HG02588 (cell line): ENCODE data around the gene VASN.
"Not testable (repeated sequence)": the region's sequence is repeated elsewhere in the genome, so short reads cannot be mapped to it uniquely, and the experiment has no call there.

Experiments used
- ATAC-seq: cut with Tn5 transposase; IDR thresholded peaks from one replicate; pipeline ENCODE4 v1.9.1; 2021; ENCODE audit warnings: mild to moderate bottlenecking, moderate library complexity; ENCODE audit not compliant: unreplicated experiment

Gene VASN

GRCh38 chr16:4336701-4337539 is 34.7 kb upstream of the VASN start:
- ATAC-seq = no peak

- ATAC-seq = no peak
Observed at GRCh38 chr16:4337540-4338088, 34.0 kb upstream of the VASN start.

DNA sequence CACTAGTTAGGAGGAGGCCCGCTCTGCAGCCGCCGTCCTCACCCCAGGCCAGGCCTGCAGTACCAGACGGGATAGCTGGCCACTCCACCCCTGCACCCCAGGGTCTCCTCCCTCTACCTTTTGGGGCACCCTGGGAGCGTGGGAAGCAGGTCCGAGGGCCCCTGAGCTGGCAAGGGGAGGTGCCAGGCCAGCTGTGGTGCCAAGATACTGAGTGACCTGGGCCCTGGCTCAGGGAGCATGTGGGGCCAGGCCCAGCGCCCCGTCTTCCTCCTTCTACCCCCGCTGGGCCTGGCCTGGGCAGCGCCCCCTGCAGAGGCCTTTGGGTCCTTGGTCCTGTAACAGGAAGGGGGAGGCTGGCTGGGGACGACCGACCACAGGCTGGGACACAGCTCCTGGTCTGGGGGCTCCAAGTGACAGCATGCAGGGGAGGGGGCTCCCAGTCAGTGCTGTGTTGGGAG is 33.5 kb upstream of the VASN start:
- ATAC-seq = no peak

- no peak for ATAC-seq
Observed at GRCh38 chr16:4338712-4339299, 32.8 kb upstream of the VASN start.

GRCh38 chr16:4339455-4339854 is 32.2 kb upstream of the VASN start:
- no peak for ATAC-seq

- no peak for ATAC-seq
Observed at GRCh38 chr16:4339909-4340308, 31.7 kb upstream of the VASN start.

GRCh38 chr16:4340443-4340842 is 31.2 kb upstream of the VASN start:
- no peak for ATAC-seq

GRCh38 chr16:4341250-4341649 is 30.4 kb upstream of the VASN start:
- no peak for ATAC-seq

DNA sequence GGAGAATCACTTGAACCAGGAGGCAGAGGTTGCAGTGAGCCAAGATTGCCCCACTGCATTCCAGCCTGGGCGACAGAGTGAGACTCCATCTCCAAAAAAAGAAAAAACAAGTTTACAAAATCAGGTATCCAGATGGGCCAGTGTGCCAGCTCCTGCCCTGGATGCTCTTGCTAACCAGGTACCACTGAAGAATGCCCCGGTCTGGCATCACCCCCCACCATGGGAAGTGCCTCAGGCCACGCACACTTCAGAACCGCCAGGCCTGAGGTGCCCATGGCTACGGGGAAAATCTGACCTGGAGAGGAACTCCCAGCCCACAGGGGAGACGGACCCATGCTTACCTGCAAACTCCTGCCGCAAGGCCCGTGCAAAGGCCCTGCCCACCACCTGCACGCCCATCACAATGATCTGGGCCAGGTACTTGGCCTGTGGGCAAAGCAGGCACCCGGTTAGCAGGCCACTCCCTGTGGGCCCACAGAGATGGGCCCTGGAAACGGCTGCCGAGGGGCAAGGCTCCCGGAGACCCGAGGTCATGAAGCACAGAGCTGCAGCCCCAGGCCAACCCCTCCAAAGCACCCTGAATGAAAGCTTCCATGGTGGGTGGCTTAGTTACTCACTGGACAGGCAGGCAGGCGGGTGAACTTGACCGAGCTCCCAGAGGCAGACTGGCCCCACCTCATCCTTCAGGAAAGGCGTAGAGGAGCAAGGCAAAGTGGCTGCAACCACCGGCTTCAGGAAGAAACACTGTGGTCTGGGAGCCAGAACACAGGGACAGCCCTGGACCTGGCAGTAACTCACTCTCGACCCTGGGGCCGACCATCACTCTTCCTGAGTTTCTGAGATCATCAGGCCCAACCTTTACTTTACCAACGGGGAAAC is 28.5 kb upstream of the VASN start:
- ATAC-seq = no peak

DNA sequence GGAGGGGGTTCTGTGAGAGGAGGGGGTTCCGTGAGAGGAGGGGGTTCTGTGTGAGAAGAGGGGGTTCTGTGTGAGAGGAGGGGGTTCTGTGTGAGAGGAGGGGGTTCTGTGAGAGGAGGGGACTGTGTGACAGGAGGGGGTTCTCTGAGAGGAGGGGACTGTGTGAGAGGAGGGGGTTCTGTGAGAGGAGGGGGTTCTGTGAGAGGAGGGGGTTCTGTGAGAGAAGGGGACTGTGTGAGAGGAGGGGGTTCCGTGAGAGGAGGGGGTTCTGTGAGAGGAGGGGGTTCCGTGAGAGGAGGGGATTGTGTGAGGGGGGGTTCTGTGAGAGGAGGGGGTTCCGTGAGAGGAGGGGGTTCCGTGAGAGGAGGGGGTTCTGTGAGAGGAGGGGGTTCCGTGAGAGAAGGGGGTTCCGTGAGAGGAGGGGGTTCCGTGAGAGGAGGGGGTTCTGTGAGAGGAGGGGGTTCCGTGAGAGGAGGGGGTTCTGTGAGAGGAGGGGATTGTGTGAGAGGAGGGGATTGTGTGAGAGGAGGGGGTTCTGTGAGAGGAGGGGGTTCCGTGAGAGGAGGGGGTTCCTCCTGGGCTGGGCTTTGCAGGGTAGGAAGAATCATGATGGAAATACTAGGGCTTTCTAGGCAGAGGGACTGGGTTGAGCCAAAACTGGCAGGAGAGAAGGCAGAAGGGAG is 27.2 kb upstream of the VASN start:
- not testable (repeated sequence) for ATAC-seq

DNA sequence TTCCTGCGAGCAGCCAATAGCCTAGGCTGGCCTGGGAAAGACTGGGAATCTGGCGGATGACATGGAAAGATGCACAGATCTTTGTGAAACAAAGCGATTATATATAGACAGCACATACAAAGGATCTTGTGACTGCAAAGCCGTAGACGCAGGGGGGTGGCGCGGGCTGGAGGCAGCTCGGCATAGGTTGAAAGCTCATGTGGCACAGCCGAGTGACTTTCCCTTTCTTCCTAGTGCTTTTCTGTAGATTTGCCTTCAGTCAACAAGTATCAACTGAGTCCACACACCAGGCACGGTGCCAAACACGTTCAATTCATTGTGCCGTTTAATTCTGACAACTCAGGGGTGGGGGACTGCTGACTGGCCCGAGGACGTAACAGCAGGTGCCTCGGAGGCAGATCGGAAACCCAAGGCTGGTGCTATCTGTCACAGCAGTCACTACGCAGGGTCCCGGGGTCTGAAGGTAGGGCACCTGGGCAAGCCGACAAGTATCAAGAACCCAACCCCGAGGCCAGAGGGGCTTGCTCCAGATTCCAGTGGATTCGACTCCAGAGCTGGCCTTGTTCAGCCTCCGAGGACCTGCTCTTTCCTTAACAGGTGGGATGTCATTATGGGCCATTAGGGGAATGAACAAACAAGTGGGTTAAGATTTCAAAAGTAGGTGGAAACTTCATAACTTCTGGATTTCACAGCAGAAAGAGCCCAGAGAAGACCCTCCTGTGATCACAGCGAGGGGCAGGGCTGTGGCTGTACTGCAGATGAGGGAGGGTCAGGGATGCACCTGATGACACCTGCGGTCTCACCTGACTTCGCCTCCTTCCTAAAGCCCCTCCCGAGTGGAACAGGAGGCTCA is 26.4 kb upstream of the VASN start:
- no peak for ATAC-seq

DNA sequence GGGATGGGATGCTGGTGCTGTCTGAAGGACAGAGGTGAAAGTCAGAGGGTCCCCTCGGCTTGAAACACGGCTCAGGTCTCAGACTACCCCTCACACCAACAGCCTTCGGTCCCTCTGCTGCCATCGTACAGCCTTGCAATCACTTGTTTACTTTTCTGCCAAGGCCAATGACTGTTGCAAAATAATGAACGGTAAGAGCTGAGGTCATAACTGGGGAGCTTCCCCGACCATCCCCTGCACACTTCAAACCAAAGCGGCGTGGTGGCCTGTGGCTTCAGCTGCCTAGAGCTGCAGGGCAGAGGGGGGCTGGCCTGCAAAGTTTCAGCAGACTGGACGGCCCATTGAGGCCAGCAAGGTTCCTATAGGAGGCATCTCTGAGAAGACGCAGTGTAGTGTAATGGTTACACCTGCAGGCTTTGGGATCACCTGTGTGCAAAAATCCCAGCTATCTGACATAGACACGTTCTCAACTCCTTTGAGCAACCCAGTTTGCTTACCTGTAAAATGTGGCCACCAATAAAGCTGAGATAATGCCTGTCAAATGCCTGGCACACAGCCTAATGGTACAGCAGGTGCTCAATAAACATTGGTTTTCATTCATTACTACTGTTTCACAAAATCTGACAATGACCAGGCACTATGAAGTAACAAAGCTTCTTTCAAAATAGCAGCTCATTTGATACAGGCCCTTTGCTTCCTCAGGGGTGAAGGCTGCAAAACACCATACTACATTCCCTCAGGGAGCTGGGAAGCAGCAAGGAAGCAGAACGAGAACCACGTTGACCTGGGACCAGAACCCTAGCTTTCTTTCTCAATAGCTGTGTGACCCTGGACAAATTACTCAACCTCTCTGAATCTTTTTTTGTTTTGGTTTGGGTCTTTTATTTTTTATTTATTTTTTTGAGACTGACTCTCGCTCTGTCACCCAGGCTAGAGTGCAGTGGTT is 25.5 kb upstream of the VASN start:
- ATAC-seq = no peak

DNA sequence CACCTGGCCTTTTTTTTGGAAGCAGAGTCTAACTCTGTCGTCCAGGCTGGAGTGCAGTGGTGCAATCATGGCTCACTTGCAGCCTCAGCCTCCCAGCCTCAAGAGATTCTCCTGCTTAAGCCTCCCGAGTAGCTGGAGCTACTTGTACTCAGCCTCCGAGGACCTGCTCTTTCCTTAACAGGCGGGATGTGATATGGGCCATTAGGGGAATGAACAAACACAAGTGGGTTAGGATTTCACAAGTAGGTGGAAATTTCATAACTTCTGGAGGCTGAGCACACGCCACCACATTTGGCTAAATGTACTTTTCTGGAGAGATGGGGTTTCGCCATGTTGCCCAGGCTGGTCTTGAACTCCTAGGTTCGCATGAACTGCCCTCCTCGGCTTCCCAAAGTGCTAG is 24.6 kb upstream of the VASN start:
- ATAC-seq = no peak

DNA sequence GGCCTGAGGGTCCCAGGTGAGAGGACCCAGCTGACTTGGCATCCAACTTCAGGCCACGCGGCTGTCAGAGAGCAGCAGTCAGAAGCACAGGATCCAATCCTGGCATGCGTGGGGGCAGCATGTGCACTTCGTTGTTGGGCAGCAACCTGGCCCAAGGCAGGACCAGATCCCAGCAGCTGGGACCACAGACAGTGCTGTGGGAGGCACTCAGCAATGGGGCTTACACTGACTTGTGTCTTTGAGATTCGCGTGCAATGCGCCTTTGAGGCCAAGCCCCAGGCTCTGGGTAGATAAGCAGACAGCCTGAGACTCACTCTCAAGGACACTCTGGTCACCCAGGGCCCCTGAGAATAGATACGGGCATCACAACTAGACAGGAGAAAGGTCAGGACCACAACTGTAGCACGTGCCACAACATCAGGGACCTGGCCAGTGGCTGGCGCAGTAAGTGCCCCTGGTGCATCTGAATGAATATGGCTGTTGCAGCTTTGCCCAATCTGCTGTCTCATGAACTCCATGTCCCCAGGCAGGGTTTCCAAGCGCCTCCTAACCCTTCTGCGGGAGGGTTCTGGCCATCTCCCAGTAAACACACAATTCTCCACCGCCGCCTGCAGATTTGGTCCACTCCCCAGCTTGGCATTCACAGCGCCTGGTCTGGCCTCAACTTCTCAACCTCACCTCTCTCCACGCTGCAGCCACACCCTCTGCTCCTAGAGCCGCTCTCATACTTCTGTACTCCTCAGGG is 23.7 kb upstream of the VASN start:
- ATAC-seq = no peak

DNA sequence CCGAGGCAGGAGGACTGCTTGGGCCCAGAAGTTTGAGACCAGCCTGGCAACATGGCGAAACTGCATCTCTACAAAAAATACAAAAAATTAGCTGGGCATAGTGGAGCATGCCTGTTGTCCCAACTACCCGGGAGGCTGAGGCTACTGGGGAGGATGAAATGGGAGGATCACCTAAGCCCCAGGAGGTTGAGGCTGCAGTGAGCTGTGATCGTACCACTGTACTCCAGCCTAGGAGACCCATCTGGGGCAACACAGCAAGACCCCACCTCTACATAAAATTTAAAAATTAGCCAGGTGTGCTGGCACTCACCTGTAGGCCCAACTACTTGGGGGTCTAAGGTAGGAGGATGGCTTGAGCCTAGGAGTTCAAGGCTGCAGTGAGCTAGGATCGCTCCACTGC is 22.3 kb upstream of the VASN start:
- no peak for ATAC-seq

DNA sequence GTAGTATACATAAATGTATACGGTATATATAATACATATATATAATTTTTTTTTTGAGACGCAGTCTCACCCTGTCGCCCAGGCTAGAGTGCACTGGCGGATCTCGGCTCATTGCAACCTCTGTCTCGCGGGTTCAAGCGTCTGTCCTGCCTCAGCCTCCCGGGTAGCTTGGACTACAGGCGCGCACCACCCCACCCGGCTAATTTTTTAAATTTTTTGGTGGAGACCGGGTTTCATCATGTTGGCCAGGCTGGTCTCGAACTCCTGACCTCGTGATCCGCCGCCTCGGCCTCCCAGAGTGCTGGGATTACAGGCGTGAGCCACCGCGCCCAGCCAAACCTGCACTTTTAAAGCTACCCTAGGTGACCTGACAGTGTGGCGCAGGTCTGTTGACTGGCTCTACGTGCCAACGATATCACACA is 21.3 kb upstream of the VASN start:
- ATAC-seq = no peak

DNA sequence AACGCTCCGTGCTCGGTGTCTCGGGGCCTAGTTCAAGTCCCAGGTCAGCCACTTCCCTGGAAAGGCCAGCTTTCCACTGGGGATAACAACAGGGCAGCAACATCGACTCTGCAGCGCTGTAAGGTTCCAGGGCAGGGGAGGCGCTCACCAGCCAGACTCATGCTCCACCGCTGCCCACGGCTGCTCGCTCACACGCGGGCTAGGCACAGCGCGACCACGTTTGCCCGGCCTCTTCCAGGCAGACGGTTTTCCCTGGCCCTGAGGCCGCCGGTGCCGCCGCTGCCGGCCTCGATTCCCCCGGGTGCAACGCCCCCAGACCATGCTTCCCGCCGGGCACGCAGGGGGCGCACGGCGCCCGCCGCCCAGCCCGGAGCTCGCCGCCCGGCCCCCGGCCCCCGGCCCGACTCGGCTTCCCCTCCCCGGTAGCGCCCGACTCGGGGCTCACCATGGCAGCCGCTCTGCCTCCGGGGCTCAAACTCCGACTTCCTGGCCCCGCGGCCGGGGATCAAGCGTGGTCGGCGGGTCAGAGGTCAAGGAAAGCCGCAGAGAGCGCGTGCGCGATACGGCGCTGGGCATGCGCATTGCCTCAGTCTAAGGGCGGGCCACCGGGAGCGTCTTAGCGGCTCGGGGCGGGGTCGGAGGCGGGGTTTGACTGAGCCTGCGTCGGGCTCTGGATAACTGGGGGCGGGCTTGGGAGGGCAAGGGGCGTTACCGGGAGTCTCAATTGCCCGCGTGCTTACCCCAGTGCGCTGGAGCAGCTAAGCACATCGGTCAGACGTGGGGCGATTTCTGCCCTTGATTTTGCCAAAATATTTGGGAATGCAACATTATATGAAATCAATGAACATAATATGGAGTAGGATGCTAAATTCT is 20.6 kb upstream of the VASN start, which contains the start of gene PAM16:
TSS of gene PAM16 (minus strand) at position 535 of the 873 bp plus-strand sequence. CDS start at position 448, 87 bp downstream.
- ATAC-seq = peak; percentile 87
